Neural cell (in vitro differentiated cells): ENCODE results near the gene PWWP2B.

ENCODE experiments used
- EP300 ChIP-seq: fragments of 450-650 bp; conservative IDR thresholded peaks from 2 replicates; pipeline ENCODE4 v1.6.1; 2014; ENCODE audit warnings: antibody characterized with exemption, mild to moderate bottlenecking, moderate library complexity; ENCODE audit not compliant: poor library complexity, severe bottlenecking
- EZH2 ChIP-seq: fragments of 200-600, 300-800 bp; shearing (Covaris generic), sonication (generic); IDR thresholded peaks from 2 replicates; pipeline ENCODE4 v1.6.1; 2014; ENCODE audit warnings: antibody characterized with exemption, low read length, borderline replicate concordance, mild to moderate bottlenecking; ENCODE audit not compliant: insufficient read depth, poor library complexity, severe bottlenecking
- MXI1 ChIP-seq: fragments of 450-650 bp; conservative IDR thresholded peaks from 2 replicates; pipeline ENCODE4 v1.6.1; 2014; ENCODE audit warnings: antibody characterized with exemption, mild to moderate bottlenecking; ENCODE audit not compliant: poor library complexity, severe bottlenecking
- POLR2AphosphoS5 ChIP-seq: IDR thresholded peaks from 2 replicates; pipeline ENCODE4 v1.6.1; 2012
- RAD21 ChIP-seq: fragments of 450-650 bp; conservative IDR thresholded peaks from 2 replicates; pipeline ENCODE4 v1.6.1; 2014; ENCODE audit warnings: antibody characterized with exemption, mild to moderate bottlenecking, moderate library complexity
- SMC3 ChIP-seq: fragments of 450-650 bp; conservative IDR thresholded peaks from 2 replicates; pipeline ENCODE4 v1.6.1; 2014; ENCODE audit warnings: antibody characterized with exemption, mild to moderate bottlenecking, moderate library complexity; ENCODE audit not compliant: poor library complexity
- TAF1 ChIP-seq: IDR thresholded peaks from 2 replicates; pipeline ENCODE4 v1.6.1; 2012; ENCODE audit warnings: low read depth
- TF ChIP-seq, protein P1 (sequence below): fragments of 450-650 bp; IDR thresholded peaks from 2 replicates; pipeline ENCODE4 v1.5.1; 2014; ENCODE audit warnings: antibody characterized with exemption, mild to moderate bottlenecking, moderate library complexity; ENCODE audit not compliant: poor library complexity, severe bottlenecking
- TF ChIP-seq, protein P2 (sequence below): IDR thresholded peaks from 2 replicates; pipeline ENCODE4 v1.6.1; 2012; ENCODE audit warnings: borderline replicate concordance

DNA sequence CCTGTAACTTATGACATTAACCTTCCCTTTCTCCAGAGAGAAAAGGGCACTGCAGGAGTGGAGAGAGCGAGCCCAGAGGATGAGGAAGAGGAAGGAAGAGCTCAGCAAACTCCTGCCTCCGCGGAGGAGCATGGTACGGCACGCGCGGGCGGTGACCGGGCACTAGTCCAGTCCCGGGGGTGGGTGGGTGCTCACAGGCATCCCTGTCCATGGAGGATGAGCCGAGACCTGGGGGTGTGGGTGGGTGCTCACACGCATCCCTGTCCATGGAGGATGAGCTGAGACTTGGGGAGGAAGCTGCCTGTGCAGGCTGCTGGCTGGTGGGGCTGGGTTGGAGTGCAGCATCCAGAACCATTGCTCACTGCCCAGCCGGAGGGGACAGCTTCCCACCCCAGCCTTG is 41.2 kb upstream of the PWWP2B start:
- TF ChIP-seq, protein P1, sequence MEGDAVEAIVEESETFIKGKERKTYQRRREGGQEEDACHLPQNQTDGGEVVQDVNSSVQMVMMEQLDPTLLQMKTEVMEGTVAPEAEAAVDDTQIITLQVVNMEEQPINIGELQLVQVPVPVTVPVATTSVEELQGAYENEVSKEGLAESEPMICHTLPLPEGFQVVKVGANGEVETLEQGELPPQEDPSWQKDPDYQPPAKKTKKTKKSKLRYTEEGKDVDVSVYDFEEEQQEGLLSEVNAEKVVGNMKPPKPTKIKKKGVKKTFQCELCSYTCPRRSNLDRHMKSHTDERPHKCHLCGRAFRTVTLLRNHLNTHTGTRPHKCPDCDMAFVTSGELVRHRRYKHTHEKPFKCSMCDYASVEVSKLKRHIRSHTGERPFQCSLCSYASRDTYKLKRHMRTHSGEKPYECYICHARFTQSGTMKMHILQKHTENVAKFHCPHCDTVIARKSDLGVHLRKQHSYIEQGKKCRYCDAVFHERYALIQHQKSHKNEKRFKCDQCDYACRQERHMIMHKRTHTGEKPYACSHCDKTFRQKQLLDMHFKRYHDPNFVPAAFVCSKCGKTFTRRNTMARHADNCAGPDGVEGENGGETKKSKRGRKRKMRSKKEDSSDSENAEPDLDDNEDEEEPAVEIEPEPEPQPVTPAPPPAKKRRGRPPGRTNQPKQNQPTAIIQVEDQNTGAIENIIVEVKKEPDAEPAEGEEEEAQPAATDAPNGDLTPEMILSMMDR: no peak
- TF ChIP-seq SMC3 (no peak), EZH2 (no peak), POLR2AphosphoS5 (no peak), MXI1 (no peak), RAD21 (no peak), EP300 (no peak), TAF1 (no peak)
- TF ChIP-seq, protein P2, sequence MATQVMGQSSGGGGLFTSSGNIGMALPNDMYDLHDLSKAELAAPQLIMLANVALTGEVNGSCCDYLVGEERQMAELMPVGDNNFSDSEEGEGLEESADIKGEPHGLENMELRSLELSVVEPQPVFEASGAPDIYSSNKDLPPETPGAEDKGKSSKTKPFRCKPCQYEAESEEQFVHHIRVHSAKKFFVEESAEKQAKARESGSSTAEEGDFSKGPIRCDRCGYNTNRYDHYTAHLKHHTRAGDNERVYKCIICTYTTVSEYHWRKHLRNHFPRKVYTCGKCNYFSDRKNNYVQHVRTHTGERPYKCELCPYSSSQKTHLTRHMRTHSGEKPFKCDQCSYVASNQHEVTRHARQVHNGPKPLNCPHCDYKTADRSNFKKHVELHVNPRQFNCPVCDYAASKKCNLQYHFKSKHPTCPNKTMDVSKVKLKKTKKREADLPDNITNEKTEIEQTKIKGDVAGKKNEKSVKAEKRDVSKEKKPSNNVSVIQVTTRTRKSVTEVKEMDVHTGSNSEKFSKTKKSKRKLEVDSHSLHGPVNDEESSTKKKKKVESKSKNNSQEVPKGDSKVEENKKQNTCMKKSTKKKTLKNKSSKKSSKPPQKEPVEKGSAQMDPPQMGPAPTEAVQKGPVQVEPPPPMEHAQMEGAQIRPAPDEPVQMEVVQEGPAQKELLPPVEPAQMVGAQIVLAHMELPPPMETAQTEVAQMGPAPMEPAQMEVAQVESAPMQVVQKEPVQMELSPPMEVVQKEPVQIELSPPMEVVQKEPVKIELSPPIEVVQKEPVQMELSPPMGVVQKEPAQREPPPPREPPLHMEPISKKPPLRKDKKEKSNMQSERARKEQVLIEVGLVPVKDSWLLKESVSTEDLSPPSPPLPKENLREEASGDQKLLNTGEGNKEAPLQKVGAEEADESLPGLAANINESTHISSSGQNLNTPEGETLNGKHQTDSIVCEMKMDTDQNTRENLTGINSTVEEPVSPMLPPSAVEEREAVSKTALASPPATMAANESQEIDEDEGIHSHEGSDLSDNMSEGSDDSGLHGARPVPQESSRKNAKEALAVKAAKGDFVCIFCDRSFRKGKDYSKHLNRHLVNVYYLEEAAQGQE: no peak
